Measurements from ENCODE around the gene SLC22A3. TPM values are rescaled to one million over a fixed set of nuclear protein-coding genes. Genes with fewer than 3 reads are reported as not detected.

The SLC22A3 gene
- total RNA-seq, 1 donor from 2014 or later: 0.57 TPM

GRCh38 chr6:160319246-160319645, 28.9 kb upstream of the SLC22A3 start:
- peaks cover 1% of the 10 kb centered on the region for H3K27me3 Mint-ChIP-seq (ENCODE audit: low read depth, unreplicated experiment)

GRCh38 chr6:160321729-160322505, 26.3 kb upstream of the SLC22A3 start:
- H3K36me3 Mint-ChIP-seq (ENCODE audit: low read depth, unreplicated experiment): no peaks in the 10 kb centered on the region
- no peaks in the 10 kb centered on the region for H3K9me3 Mint-ChIP-seq (ENCODE audit: unreplicated experiment)
- H3K27me3 Mint-ChIP-seq (ENCODE audit: low read depth, unreplicated experiment): peaks cover 3% of the 10 kb centered on the region
- Histone ChIP-seq H3K4me2 (ENCODE audit: low read length) (no peak overlapping the region), H4K20me1 (ENCODE audit: insufficient read depth, low read length) (no peaks in the 10 kb centered on the region), H3K36me3 (ENCODE audit: insufficient read depth, low read length) (no peaks in the 10 kb centered on the region), H3K4me1 (ENCODE audit: insufficient read depth, low read length) (no peaks in the 10 kb centered on the region), H3K9me3 (ENCODE audit: insufficient read depth, low read depth, low read length) (peaks cover 4% of the 10 kb centered on the region), H3K27ac (ENCODE audit: low read depth, low read length) (no peak overlapping the region), H3K9ac (ENCODE audit: low read length) (no peak overlapping the region), H3K27me3 (ENCODE audit: insufficient read depth, low read length) (no peaks in the 10 kb centered on the region), H2AFZ (ENCODE audit: low read depth, low read length) (no peak overlapping the region), H3K79me2 (ENCODE audit: insufficient read depth, low read length) (no peaks in the 10 kb centered on the region), H3K4me3 (ENCODE audit: insufficient read depth, low read depth, low read length) (no peak overlapping the region)
- DNase-seq (ENCODE audit: low read depth): no peak
- TF ChIP-seq EZH2 (IDR thresholded peaks at IDR 0.05; ENCODE audit: insufficient read depth, low read length): no peak
- TF ChIP-seq, protein P1, sequence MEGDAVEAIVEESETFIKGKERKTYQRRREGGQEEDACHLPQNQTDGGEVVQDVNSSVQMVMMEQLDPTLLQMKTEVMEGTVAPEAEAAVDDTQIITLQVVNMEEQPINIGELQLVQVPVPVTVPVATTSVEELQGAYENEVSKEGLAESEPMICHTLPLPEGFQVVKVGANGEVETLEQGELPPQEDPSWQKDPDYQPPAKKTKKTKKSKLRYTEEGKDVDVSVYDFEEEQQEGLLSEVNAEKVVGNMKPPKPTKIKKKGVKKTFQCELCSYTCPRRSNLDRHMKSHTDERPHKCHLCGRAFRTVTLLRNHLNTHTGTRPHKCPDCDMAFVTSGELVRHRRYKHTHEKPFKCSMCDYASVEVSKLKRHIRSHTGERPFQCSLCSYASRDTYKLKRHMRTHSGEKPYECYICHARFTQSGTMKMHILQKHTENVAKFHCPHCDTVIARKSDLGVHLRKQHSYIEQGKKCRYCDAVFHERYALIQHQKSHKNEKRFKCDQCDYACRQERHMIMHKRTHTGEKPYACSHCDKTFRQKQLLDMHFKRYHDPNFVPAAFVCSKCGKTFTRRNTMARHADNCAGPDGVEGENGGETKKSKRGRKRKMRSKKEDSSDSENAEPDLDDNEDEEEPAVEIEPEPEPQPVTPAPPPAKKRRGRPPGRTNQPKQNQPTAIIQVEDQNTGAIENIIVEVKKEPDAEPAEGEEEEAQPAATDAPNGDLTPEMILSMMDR (IDR thresholded peaks at IDR 0.05; ENCODE audit: insufficient read depth, low read depth, low read length): no peak
- H3K4me3 Mint-ChIP-seq (ENCODE audit: unreplicated experiment): no peak overlapping the region
- no peak for FAIRE-seq
- no peak overlapping the region for H3K27ac Mint-ChIP-seq (ENCODE audit: unreplicated experiment)
- no peaks in the 10 kb centered on the region for H3K4me1 Mint-ChIP-seq (ENCODE audit: low read depth, unreplicated experiment)

More at GRCh38 chr6:160319246-160319645, 28.9 kb upstream of the SLC22A3 start:
- Histone ChIP-seq H3K4me2 (ENCODE audit: low read length) (no peak overlapping the region), H4K20me1 (ENCODE audit: insufficient read depth, low read length) (no peaks in the 10 kb centered on the region), H2AFZ (ENCODE audit: low read depth, low read length) (no peak overlapping the region), H3K79me2 (ENCODE audit: insufficient read depth, low read length) (no peaks in the 10 kb centered on the region), H3K9me3 (ENCODE audit: insufficient read depth, low read depth, low read length) (peaks cover 4% of the 10 kb centered on the region), H3K27ac (ENCODE audit: low read depth, low read length) (no peak overlapping the region), H3K4me3 (ENCODE audit: insufficient read depth, low read depth, low read length) (no peak overlapping the region), H3K4me1 (ENCODE audit: insufficient read depth, low read length) (no peaks in the 10 kb centered on the region), H3K36me3 (ENCODE audit: insufficient read depth, low read length) (no peaks in the 10 kb centered on the region), H3K9ac (ENCODE audit: low read length) (no peak overlapping the region), H3K27me3 (ENCODE audit: insufficient read depth, low read length) (no peaks in the 10 kb centered on the region)
- TF ChIP-seq EZH2 (IDR thresholded peaks at IDR 0.05; ENCODE audit: insufficient read depth, low read length): no peak
- TF ChIP-seq, protein P1 (IDR thresholded peaks at IDR 0.05; ENCODE audit: insufficient read depth, low read depth, low read length): no peak
- DNase-seq (ENCODE audit: low read depth) (no peak), FAIRE-seq (no peak)
- Mint-ChIP-seq H3K4me1 (ENCODE audit: low read depth, unreplicated experiment) (peaks cover 3% of the 10 kb centered on the region), H3K4me3 (ENCODE audit: unreplicated experiment) (no peak overlapping the region), H3K27ac (ENCODE audit: unreplicated experiment) (no peak overlapping the region), H3K9me3 (ENCODE audit: unreplicated experiment) (peaks cover under 1% of the 10 kb centered on the region), H3K36me3 (ENCODE audit: low read depth, unreplicated experiment) (no peaks in the 10 kb centered on the region)

DNA sequence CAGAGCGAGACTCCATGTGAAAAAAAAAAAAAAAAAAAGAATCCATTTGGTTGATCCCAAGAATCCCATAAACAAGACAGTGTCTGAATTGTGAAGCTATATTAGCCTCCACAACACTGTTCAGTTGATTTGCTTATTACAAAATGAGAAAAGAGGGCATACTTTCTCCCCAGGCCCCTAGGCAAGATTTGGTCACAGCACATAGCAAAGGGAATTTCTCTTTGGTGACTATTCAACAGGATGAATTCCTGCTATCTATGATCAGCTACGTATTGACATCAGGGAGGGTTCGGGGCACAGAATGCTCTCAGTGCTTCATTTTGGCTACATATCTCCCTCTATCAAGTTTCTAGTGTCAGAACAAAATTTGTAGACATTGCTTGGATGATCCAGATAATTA, 20.2 kb upstream of the SLC22A3 start:
- no peak for FAIRE-seq
- H2AFZ ChIP-seq (ENCODE audit: low read depth, low read length): no peak overlapping the region

More for the DNA sequence above, 20.2 kb upstream of the SLC22A3 start:
- no peaks in the 10 kb centered on the region for H3K9me3 ChIP-seq (ENCODE audit: insufficient read depth, low read depth, low read length)
- H3K4me1 ChIP-seq (ENCODE audit: insufficient read depth, low read length): no peaks in the 10 kb centered on the region
- no peak overlapping the region for H3K4me3 ChIP-seq (ENCODE audit: insufficient read depth, low read depth, low read length)
- no peaks in the 10 kb centered on the region for H3K36me3 ChIP-seq (ENCODE audit: insufficient read depth, low read length)
- no peaks in the 10 kb centered on the region for H3K27me3 ChIP-seq (ENCODE audit: insufficient read depth, low read length)
- H3K27ac Mint-ChIP-seq (ENCODE audit: unreplicated experiment): no peak overlapping the region
- peaks cover 2% of the 10 kb centered on the region for H3K9me3 Mint-ChIP-seq (ENCODE audit: unreplicated experiment)
- H3K27ac ChIP-seq (ENCODE audit: low read depth, low read length): no peak overlapping the region
- TF ChIP-seq, protein P1 (IDR thresholded peaks at IDR 0.05; ENCODE audit: insufficient read depth, low read depth, low read length): no peak
- no peaks in the 10 kb centered on the region for H3K4me1 Mint-ChIP-seq (ENCODE audit: low read depth, unreplicated experiment)
- H3K4me2 ChIP-seq (ENCODE audit: low read length): no peak overlapping the region
- no peak overlapping the region for H3K4me3 Mint-ChIP-seq (ENCODE audit: unreplicated experiment)
- no peaks in the 10 kb centered on the region for H3K36me3 Mint-ChIP-seq (ENCODE audit: low read depth, unreplicated experiment)
- H3K27me3 Mint-ChIP-seq (ENCODE audit: low read depth, unreplicated experiment): peaks cover 20% of the 10 kb centered on the region
- no peak for DNase-seq (ENCODE audit: low read depth)
- no peaks in the 10 kb centered on the region for H4K20me1 ChIP-seq (ENCODE audit: insufficient read depth, low read length)
- H3K79me2 ChIP-seq (ENCODE audit: insufficient read depth, low read length): no peaks in the 10 kb centered on the region
- no peak overlapping the region for H3K9ac ChIP-seq (ENCODE audit: low read length)
